GM23338 (cell line): Measurements from ENCODE around the gene TRH.

Experiments
- POLR2AphosphoS5 ChIP-seq: IDR thresholded peaks from 2 replicates; pipeline ENCODE4 v1.6.1; 2016; ENCODE audit warnings: antibody characterized with exemption, low read depth
- TF ChIP-seq, protein P1 (sequence below), 2 experiments: fragments of 200-600 bp in 1 of 2; sonication (generic) in 1 of 2; conservative IDR thresholded peaks; 2 replicates each; pipeline versions ENCODE4 v1.5.1 to v1.6.1; 2016 to 2017; ENCODE audit warnings: antibody characterized with exemption in 2 of 2, low read depth in 2 of 2, mild to moderate bottlenecking in 2 of 2, moderate library complexity in 1 of 2
- TF ChIP-seq, protein P2 (sequence below): IDR thresholded peaks from one replicate; pipeline ENCODE4 v1.6.1; 2018; ENCODE audit warnings: antibody characterized with exemption; ENCODE audit not compliant: unreplicated experiment

DNA sequence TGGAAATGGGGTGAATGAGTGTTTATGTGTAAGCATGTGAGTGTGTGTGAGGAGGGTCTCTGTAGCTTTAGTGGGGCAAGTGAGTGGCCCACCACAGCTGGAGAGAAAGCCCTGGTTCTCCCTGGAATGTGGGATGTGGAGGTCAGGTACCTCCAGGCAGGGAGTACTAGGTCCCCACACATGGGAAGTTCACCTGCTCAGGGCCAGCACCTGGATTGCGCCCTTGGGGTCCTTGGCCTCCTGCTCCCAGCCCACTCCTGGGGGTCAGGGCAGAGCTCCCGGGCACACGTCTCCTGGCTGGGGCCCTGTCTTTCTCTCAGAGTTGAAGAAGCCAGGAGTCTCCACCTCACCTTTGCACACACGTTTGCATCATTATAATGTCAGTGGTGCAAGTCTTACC, 41.0 kb upstream of the TRH start:
- TF ChIP-seq, protein P1, sequence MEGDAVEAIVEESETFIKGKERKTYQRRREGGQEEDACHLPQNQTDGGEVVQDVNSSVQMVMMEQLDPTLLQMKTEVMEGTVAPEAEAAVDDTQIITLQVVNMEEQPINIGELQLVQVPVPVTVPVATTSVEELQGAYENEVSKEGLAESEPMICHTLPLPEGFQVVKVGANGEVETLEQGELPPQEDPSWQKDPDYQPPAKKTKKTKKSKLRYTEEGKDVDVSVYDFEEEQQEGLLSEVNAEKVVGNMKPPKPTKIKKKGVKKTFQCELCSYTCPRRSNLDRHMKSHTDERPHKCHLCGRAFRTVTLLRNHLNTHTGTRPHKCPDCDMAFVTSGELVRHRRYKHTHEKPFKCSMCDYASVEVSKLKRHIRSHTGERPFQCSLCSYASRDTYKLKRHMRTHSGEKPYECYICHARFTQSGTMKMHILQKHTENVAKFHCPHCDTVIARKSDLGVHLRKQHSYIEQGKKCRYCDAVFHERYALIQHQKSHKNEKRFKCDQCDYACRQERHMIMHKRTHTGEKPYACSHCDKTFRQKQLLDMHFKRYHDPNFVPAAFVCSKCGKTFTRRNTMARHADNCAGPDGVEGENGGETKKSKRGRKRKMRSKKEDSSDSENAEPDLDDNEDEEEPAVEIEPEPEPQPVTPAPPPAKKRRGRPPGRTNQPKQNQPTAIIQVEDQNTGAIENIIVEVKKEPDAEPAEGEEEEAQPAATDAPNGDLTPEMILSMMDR (conservative IDR thresholded peaks at IDR 0.05; ENCODE audit: low read depth in 2 of 2), result no peak
- TF ChIP-seq POLR2AphosphoS5, result no peak
- TF ChIP-seq, protein P2, sequence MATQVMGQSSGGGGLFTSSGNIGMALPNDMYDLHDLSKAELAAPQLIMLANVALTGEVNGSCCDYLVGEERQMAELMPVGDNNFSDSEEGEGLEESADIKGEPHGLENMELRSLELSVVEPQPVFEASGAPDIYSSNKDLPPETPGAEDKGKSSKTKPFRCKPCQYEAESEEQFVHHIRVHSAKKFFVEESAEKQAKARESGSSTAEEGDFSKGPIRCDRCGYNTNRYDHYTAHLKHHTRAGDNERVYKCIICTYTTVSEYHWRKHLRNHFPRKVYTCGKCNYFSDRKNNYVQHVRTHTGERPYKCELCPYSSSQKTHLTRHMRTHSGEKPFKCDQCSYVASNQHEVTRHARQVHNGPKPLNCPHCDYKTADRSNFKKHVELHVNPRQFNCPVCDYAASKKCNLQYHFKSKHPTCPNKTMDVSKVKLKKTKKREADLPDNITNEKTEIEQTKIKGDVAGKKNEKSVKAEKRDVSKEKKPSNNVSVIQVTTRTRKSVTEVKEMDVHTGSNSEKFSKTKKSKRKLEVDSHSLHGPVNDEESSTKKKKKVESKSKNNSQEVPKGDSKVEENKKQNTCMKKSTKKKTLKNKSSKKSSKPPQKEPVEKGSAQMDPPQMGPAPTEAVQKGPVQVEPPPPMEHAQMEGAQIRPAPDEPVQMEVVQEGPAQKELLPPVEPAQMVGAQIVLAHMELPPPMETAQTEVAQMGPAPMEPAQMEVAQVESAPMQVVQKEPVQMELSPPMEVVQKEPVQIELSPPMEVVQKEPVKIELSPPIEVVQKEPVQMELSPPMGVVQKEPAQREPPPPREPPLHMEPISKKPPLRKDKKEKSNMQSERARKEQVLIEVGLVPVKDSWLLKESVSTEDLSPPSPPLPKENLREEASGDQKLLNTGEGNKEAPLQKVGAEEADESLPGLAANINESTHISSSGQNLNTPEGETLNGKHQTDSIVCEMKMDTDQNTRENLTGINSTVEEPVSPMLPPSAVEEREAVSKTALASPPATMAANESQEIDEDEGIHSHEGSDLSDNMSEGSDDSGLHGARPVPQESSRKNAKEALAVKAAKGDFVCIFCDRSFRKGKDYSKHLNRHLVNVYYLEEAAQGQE, result no peak
